Endodermal cell (in vitro differentiated cells): ENCODE data around the gene RPRM. TPM values are rescaled to one million over a fixed set of nuclear protein-coding genes. Genes with fewer than 3 reads are reported as not detected.
A peak's percentile ranks its signal among the peaks of the same experiment; 100 is the strongest.

Experiments used
- DNase-seq: peaks from one replicate; pipeline ENCODE4 v3.0.0-alpha.2; 2017
- H3K27ac ChIP-seq: 2 replicates; pipeline ENCODE4 v1.5.1; 2013; ENCODE audit warnings: mild to moderate bottlenecking, low read depth, low read length, moderate library complexity
- H3K27me3 ChIP-seq: 2 replicates; pipeline ENCODE4 v1.6.1; 2013; ENCODE audit warnings: mild to moderate bottlenecking, low read length, moderate library complexity; ENCODE audit not compliant: insufficient read depth, control insufficient read depth, poor library complexity, severe bottlenecking
- H3K36me3 ChIP-seq: 2 replicates; pipeline ENCODE4 v1.7.0; 2013; ENCODE audit warnings: mild to moderate bottlenecking, low read length, moderate library complexity; ENCODE audit not compliant: control insufficient read depth, insufficient read depth
- H3K4me1 ChIP-seq: one replicate; pipeline ENCODE4 v1.7.0; 2013; ENCODE audit warnings: low read length; ENCODE audit not compliant: control insufficient read depth, insufficient read depth
- H3K4me3 ChIP-seq: 2 replicates; pipeline ENCODE4 v1.5.1; 2013; ENCODE audit warnings: mild to moderate bottlenecking, low read length, moderate library complexity
- H3K9ac ChIP-seq: 2 replicates; pipeline ENCODE4 v1.6.1; 2013; ENCODE audit warnings: mild to moderate bottlenecking, low read length, moderate library complexity; ENCODE audit not compliant: poor library complexity, severe bottlenecking; ENCODE audit errors: extremely low read depth
- H3K9me3 ChIP-seq: 2 replicates; pipeline ENCODE4 v1.6.1; 2013; ENCODE audit warnings: mild to moderate bottlenecking, low read length, moderate library complexity; ENCODE audit not compliant: control insufficient read depth
- H3K27ac Mint-ChIP-seq: 2 replicates; pipeline ENCODE4 v1.8.0; 2020; ENCODE audit warnings: mixed read lengths
- H3K27me3 Mint-ChIP-seq: 2 replicates; pipeline ENCODE4 v1.8.0; 2021; ENCODE audit warnings: mild to moderate bottlenecking, mixed read lengths; ENCODE audit not compliant: insufficient read depth
- H3K36me3 Mint-ChIP-seq: 2 replicates; pipeline ENCODE4 v1.8.0; 2020; ENCODE audit warnings: low read depth, mixed read lengths
- H3K4me1 Mint-ChIP-seq: 2 replicates; pipeline ENCODE4 v1.8.0; 2020; ENCODE audit warnings: mixed read lengths
- H3K4me3 Mint-ChIP-seq: 2 replicates; pipeline ENCODE4 v1.8.0; 2020; ENCODE audit warnings: mild to moderate bottlenecking, moderate library complexity, mixed read lengths
- H3K9me3 Mint-ChIP-seq: 2 replicates; pipeline ENCODE4 v1.8.0; 2020; ENCODE audit warnings: mild to moderate bottlenecking, mixed read lengths
- CTCF ChIP-seq: fragments of 200-600 bp; sonication (generic); conservative IDR thresholded peaks from 2 replicates; pipeline ENCODE4 v1.5.0; 2021; ENCODE audit warnings: antibody characterized with exemption, mild to moderate bottlenecking
- WGBS, 2 experiments: methylation state at CpG; one replicate each; pipeline versions ENCODE4 v1.1.5 to v1.1.7; 2013; ENCODE audit warnings: missing lambda C conversion rate in 2 of 2, mixed read lengths in 1 of 2; ENCODE audit not compliant: insufficient coverage in 1 of 2, insufficient read length in 1 of 2; 5-methylcytosine and 5-hydroxymethylcytosine counted together
- total RNA-seq, 2 donors: library from RNA; stranded (reverse); fragmentation: NEBNext Ultra II Directional in 1 of 2; extraction: Animal tissue kit (Norgen Biotek cat#: 25700) in 1 of 2; gene quantifications; 2 replicates in 1 of 2; 3 replicates in 1 of 2; pipeline ENCODE4 v1.2.1, GENCODE V29; 2021

RPRM gene
- total RNA-seq, 2 donors from 2014 or later = 33.8 to 34.7 TPM

- H3K9me3 Mint-ChIP-seq = no peaks in the 10 kb centered on the region
- Histone ChIP-seq H3K4me1 (no peaks in the 10 kb centered on the region), H3K27ac (peak overlapping the region; percentile 66), H3K4me3 (peak overlapping the region; percentile 94), H3K9me3 (no peaks in the 10 kb centered on the region), H3K36me3 (peaks cover 8% of the 10 kb centered on the region), H3K27me3 (no peaks in the 10 kb centered on the region), H3K9ac (peak overlapping the region; percentile 83)
- peak overlapping the region; percentile 86 for H3K4me3 Mint-ChIP-seq
- H3K36me3 Mint-ChIP-seq = peaks cover 8% of the 10 kb centered on the region
- peaks cover 51% of the 10 kb centered on the region for H3K4me1 Mint-ChIP-seq
- 0 to 1% methylated on average over 23 to 38 of the region's 38 CpGs for WGBS, 2 experiments
- DNase-seq = peak; percentile 90
- peak overlapping the region; percentile 95 for H3K27ac Mint-ChIP-seq
- H3K27me3 Mint-ChIP-seq = no peaks in the 10 kb centered on the region
- no peak for TF ChIP-seq CTCF
Measured at GRCh38 chr2:153477636-153478288, 800 bp downstream of the RPRM start.

GRCh38 chr2:153476816-153477635, 1.5 kb downstream of the RPRM start:
- peak overlapping the region; percentile 86 for H3K4me3 Mint-ChIP-seq
- Histone ChIP-seq H3K9ac (peak overlapping the region; percentile 83), H3K36me3 (peaks cover 5% of the 10 kb centered on the region), H3K4me3 (peak overlapping the region; percentile 94), H3K9me3 (no peaks in the 10 kb centered on the region), H3K27me3 (no peaks in the 10 kb centered on the region), H3K4me1 (no peaks in the 10 kb centered on the region), H3K27ac (peak overlapping the region; percentile 66)
- peak; percentile 89 for DNase-seq
- no peaks in the 10 kb centered on the region for H3K27me3 Mint-ChIP-seq
- H3K4me1 Mint-ChIP-seq = peaks cover 50% of the 10 kb centered on the region
- H3K36me3 Mint-ChIP-seq = peaks cover under 1% of the 10 kb centered on the region
- peak overlapping the region; percentile 95 for H3K27ac Mint-ChIP-seq
- 0 to 1% methylated on average over 23 to 38 of the region's 38 CpGs for WGBS, 2 experiments
- H3K9me3 Mint-ChIP-seq = no peaks in the 10 kb centered on the region
- peak; percentile 76 for TF ChIP-seq CTCF

DNA sequence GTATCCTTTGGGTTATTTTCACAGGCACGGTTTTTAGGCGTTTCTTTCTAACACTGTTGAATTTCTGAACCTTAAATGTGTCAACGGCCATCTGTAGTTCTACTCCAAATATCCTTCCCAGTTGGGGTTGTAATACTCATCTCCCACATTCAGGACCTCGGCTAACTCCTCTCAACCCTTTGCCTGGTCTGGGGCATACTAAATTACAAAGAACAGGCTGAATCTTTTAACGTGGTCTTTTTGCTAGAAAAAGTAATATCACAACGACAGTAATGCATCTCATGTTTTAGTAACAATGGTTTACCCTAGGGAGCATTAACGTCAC, 2.1 kb downstream of the RPRM start:
- Mint-ChIP-seq H3K4me3 (peak overlapping the region; percentile 86), H3K36me3 (no peaks in the 10 kb centered on the region), H3K27me3 (no peaks in the 10 kb centered on the region), H3K4me1 (peaks cover 51% of the 10 kb centered on the region), H3K9me3 (no peaks in the 10 kb centered on the region), H3K27ac (peak overlapping the region; percentile 95)
- WGBS, 2 experiments = 5% methylated on average over 7 of the region's 7 CpGs
- Histone ChIP-seq H3K9ac (peak overlapping the region; percentile 83), H3K36me3 (peaks cover 3% of the 10 kb centered on the region), H3K4me3 (peak overlapping the region; percentile 94), H3K9me3 (no peaks in the 10 kb centered on the region), H3K27ac (peak overlapping the region; percentile 66), H3K4me1 (no peaks in the 10 kb centered on the region), H3K27me3 (no peaks in the 10 kb centered on the region)
- no peak for DNase-seq
- TF ChIP-seq CTCF = no peak
